ENCODE measurements around the gene ADH1C.

Gene ADH1C

GRCh38 chr4:99293357-99293756 is 59.2 kb downstream of the ADH1C start:
- DNase-seq = no peak

GRCh38 chr4:99290848-99291786 is 61.4 kb downstream of the ADH1C start, which contains the start of gene ADH1A:
Gene ADH1A, minus strand, starts transcription at chr4:99290985. Its CDS starts 71 bp downstream, at chr4:99290914.
- DNase-seq = no peak

All from GDM1 (cell line).